ENCODE results near the gene TMEM255B.
"Not testable (repeated sequence)": the region's sequence is repeated elsewhere in the genome, so short reads cannot be mapped to it uniquely, and the experiment has no call there.

Gene TMEM255B

GRCh38 chr13:113750554-113751399 lies 8.2 kb upstream of the TMEM255B start:
- DNase-seq, result no peak

GRCh38 chr13:113751491-113751890 lies 7.5 kb upstream of the TMEM255B start:
- no peak for DNase-seq

- DNase-seq, result not testable (repeated sequence)
These were observed 6.6 kb upstream of the TMEM255B start for GRCh38 chr13:113752211-113752986.

GRCh38 chr13:113753171-113753570 lies 5.9 kb upstream of the TMEM255B start:
- DNase-seq, result no peak

- DNase-seq, result no peak
These were observed 4.8 kb upstream of the TMEM255B start for GRCh38 chr13:113754242-113754641.

GRCh38 chr13:113754691-113755090 lies 4.3 kb upstream of the TMEM255B start:
- no peak for DNase-seq

GRCh38 chr13:113756441-113757097 lies 2.5 kb upstream of the TMEM255B start:
- DNase-seq, result no peak

- DNase-seq, result no peak
These were observed 605 bp downstream of the TMEM255B start for GRCh38 chr13:113759525-113760137.

GRCh38 chr13:113761136-113761535 lies 2.1 kb downstream of the TMEM255B start:
- DNase-seq, result no peak

- DNase-seq, result no peak
These were observed 3.0 kb downstream of the TMEM255B start for GRCh38 chr13:113762075-113762474.

- no peak for DNase-seq
These were observed 3.5 kb downstream of the TMEM255B start for GRCh38 chr13:113762538-113762937.

GRCh38 chr13:113763254-113763653 lies 4.2 kb downstream of the TMEM255B start:
- DNase-seq, result no peak

- no peak for DNase-seq
These were observed 5.2 kb downstream of the TMEM255B start for GRCh38 chr13:113763961-113764792.

- no peak for DNase-seq
These were observed 6.0 kb downstream of the TMEM255B start for GRCh38 chr13:113764793-113765563.

- DNase-seq, result no peak
These were observed 6.5 kb downstream of the TMEM255B start for GRCh38 chr13:113765564-113765910.

GRCh38 chr13:113766035-113766800 lies 7.2 kb downstream of the TMEM255B start:
- no peak for DNase-seq

- no peak for DNase-seq
These were observed 8.3 kb downstream of the TMEM255B start for GRCh38 chr13:113767366-113767765.

GRCh38 chr13:113768018-113768905 lies 9.2 kb downstream of the TMEM255B start:
- no peak for DNase-seq

- DNase-seq, result no peak
These were observed 10.1 kb downstream of the TMEM255B start for GRCh38 chr13:113769106-113769505.

- no peak for DNase-seq
These were observed 10.9 kb downstream of the TMEM255B start for GRCh38 chr13:113769881-113770280.

Measured in T1000 (cell line).